NCI-H345 treated with DMSO at 0.1 percent for 48 hours (cell line): ENCODE results near the gene CEP63.
A peak's percentile ranks its signal among the peaks of the same experiment; 100 is the strongest.

Experiments used
- DNase-seq: peaks from one replicate; lab custom pipeline; 2025; ENCODE audit not compliant: unreplicated experiment; lab: John Stamatoyannopoulos, UW

Gene CEP63

GRCh38 chr3:134466331-134466730 is 19.5 kb upstream of the CEP63 start:
- DNase-seq: no peak

GRCh38 chr3:134468519-134468918 is 17.3 kb upstream of the CEP63 start:
- no peak for DNase-seq

DNA sequence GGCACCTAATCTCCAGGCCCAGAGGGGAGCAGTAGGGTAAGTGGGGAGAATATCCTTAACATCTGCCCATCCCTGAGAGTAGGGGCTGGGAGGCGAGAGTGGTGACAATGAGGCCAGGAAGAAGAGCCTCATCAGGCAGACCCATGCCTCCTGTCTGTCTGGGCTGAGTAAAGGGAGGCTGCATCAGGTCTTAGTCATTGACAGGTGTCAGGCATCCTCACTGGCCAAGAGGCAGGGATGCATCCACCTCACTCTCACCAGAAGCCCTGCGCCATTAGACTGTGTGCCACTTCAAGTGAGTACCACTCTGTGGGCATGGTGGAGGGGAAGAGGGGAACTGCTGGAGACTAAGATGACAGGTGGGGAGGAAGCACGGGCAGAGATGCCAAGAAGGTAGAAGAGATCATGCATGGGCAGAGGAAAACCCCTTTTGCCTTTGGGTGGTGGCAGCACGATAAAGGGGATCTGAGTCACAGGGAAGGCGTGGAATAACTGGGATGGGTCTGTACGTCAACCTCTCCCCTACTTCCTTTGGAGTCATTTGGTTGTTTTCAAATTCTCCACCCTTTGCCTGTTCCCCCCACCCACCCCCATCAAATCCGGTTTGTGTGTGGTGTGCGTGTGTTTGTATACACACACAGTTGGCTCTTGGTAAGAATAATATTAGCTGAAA is 14.2 kb upstream of the CEP63 start:
- no peak for DNase-seq

GRCh38 chr3:134472831-134473230 is 13.0 kb upstream of the CEP63 start:
- no peak for DNase-seq

- peak; percentile 26 for DNase-seq
Measured at GRCh38 chr3:134473868-134474546, 11.8 kb upstream of the CEP63 start.

- no peak for DNase-seq
Measured at GRCh38 chr3:134474956-134475355, 10.9 kb upstream of the CEP63 start.

DNA sequence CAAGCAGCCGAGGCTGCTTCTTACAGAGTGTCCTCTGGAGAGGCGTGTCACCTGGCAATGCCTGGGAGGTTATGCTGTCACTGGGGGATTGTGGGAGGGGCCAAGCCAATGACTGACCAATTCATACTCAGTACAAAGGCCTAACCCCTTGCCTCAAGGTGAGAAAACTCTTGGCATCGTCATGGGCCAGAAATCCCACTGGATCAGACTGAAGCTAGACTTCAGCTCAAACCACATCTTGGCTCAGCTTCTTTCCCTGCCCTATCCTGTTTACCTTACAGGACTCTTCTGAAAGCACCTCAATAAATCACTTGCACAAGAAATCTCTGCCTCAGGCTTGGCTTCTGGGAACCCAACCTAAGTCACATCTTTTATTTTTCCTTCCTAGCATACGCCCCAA is 9.6 kb upstream of the CEP63 start:
- no peak for DNase-seq

- DNase-seq: no peak
Measured at GRCh38 chr3:134477002-134477401, 8.9 kb upstream of the CEP63 start.

DNA sequence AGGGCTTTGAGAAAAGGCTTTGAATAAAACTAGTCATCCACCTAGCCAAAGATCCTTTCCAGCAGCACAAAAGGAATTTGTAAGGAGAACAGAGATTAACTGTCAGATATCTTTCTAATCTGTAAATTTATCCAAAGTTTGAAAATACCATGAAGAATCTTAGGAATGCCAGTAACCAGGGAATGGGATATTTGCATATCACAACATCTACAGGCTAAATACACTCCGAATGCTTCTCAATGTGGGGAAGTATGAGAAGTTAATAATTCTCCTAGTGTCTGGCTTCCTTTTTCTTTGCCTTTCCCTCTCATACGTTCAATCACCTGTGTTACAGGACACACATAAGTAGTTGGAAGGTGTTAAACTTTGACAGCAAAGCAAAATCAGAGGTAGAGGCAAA is 7.9 kb upstream of the CEP63 start:
- DNase-seq: no peak

GRCh38 chr3:134480546-134480945 is 5.3 kb upstream of the CEP63 start:
- no peak for DNase-seq

- DNase-seq: no peak
Measured at GRCh38 chr3:134481166-134481565, 4.7 kb upstream of the CEP63 start.

DNA sequence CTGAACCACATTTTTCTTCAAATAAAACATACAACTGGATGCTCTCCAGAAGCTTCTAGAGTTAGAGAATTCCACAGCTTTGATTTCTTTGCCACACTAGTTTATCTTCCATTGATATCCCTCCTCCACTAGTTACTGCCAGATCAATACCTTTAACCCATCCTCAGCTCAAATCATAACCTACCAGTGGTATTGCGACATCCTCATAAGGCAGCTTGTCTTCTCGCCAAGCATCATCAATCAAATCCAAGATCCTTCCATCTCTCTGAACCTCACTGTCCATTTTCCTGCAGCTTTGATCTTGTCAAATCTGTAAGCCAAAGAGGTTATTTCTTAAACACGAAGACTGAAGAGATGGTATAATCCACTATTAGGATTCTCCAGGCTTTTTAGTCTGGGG is 3.2 kb upstream of the CEP63 start:
- no peak for DNase-seq

DNA sequence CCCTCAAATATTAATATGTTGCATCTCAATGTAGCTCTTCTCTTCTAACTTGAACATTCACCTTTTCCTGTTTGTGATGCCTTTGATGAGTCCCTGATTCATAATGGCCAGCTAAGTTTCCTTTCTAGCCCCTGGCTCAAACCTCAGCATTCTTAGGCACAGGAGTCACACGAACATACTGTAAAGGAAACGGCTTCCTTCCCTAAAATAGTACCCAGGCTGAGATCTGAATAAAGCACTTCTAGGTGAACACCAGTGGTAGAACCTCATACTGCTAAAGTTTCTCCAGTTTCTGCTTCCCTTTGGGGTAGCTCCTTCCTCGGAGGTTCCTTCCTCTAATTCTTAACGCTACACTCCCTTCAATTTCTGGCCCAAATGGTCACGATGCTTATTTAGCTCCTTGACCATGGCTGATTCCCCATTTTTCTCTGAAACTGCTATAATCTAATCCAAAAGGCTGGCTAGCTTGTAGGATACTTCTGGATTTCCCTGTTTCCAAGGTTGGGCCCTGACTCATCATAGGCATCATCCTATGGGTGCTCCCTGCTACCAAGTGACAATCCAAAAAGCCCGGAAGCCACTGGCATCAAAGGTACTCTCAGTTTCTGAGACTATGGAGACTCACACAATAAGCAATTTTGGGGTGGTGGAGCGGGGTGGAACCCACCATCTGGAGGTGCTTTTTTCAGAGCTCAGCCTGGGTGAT is 2.5 kb upstream of the CEP63 start:
- DNase-seq: no peak

GRCh38 chr3:134485075-134485717 is 661 bp upstream of the CEP63 start:
- no peak for DNase-seq

- no peak for DNase-seq
Measured at GRCh38 chr3:134486577-134487041, 752 bp downstream of the CEP63 start.

DNA sequence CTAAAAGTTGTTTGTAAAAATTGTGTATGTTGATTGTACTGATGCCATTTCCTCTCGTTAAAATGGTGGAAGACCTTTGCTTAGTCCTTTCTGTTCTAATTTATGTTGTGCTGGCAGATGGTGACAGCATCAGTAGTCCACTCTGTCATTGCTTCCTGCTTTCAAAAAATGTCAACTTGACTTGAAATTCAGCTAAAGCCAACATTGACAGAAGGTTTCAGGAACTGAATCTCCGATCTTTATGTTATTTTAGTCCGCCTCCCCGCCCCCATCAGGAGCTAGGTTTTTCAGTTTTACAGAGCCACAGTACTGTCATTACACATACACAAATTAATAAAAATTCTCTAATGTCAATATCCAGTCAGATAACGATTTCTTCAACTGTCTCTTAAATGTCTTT is 1.5 kb downstream of the CEP63 start:
- DNase-seq: no peak

DNA sequence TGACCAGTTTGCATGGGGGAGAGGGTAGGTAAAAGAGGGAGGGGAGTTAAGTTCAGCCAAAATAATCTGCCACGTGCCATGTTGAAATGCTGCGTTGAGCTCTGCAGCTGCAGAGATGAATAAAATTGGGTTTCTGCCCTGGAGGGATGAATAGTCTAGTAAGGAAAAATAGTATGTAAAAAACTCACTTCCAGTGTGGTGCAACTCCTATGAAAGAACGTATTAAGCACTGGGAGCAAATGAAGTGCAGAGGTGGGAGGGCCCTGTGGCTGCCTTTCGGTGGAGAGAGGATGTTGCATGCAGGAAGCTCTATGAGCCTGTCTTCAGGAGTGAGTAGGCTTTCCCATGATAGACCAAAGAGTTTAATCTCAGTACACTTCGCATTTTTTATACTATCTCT is 8.6 kb downstream of the CEP63 start:
- DNase-seq: no peak

- DNase-seq: no peak
Measured at GRCh38 chr3:134495980-134496379, 10.1 kb downstream of the CEP63 start.

DNA sequence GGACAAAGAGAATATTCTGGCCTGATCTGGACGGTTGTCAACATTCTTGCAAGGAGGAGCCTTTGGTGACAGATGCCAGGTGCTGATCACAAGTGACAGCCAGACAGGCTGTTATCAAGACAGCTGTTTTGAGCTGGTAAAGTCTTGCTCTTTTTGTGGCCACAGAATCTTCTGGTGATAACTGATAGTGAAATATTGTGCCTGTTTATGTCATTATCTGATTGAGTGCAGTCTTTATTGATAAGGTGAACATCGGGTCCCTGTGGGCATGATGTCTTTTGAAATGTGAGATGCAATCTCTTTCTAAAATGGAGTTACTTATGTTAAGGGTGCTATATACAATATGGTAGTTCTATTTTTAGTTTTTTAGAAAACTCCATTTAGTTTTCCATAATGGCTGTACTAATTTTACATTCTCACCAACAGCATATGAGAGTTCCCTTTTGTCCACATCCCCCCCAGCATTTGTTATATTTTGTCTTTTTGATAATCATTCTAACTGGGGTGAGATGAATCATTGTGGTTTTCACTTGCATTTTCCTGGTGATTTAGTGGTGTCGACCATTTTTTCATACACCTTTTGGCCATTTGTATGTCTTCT is 10.7 kb downstream of the CEP63 start:
- no peak for DNase-seq

DNA sequence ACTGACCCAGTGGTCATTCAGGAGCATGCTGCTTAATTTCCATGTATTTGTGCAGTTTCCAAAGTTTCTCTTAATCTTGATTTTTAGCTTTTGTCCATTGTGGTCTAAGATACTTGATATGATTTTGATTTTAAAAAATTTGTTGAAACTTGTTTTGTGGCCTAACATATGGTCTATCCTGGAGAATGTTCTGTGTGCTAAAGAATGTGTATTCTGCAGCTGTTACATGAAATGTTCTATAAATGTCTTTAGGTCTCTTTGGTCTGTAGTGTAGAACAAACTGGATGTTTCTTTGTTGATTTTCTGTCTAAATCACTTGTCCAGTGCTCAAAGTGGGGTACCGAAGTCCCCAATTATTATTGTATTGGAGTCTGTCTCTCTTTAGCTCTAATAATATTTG is 17.4 kb downstream of the CEP63 start:
- DNase-seq: no peak

- no peak for DNase-seq
Measured at GRCh38 chr3:134504132-134504531, 18.3 kb downstream of the CEP63 start.
